Measurements from ENCODE around the gene IER3.
"Not testable (repeated sequence)": the region's sequence is repeated elsewhere in the genome, so short reads cannot be mapped to it uniquely, and the experiment has no call there.

The IER3 gene

GRCh38 chr6:30747300-30747687, 2.9 kb upstream of the IER3 start:
- no peak for DNase-seq

DNA sequence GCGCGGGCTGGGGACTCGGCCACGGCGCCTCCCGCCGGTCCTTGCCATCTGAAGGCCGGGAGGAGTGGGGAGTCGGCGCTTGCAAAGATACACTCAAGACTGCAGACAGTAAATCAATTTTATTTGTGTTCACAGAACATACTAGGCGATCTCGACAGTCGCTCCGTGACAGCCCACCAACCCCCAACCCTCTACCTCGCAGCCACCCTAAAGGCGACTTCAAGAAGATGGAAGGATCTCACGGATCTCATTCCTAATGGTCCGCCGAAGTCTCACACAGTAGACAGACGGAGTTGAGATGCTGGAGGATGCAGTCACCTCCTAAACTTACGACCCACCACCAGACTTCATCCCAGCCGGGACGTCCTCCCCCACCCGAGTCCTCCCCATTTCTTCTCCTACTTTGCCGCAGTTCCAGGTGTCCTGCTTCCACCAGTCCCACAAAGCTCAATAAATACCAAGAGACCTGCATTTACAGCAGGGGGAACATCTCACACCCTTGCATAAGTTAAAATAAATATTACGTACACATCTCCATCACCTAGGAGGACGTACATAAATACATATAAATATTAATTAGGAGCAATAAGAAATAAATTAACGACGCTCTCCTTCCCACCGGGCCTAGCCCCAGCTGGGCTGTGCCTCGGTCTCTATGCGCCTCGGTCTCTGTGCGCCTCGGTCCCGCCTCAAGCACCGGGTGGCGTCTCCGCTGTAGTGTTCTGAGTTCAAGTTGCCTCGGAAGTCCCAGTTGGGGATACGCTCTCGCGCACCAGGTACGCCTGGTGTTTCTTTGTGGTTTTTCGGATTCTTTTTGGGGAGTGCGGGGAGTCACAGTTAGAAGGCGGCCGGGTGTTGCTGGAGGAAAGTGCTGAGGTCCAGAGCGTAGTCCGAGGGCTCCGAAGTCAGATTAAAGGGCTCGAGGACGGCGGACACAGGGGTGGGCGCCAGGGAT, 971 bp downstream of the IER3 start:
- no peak for DNase-seq

GRCh38 chr6:30742316-30743098, 1.8 kb downstream of the IER3 start, which contains the start of gene FLOT1:
TSS of gene FLOT1 (minus strand) at chr6:30742687. CDS start at chr6:30742189, 498 bp downstream.
- peak; percentile 91 for DNase-seq

- DNase-seq = peak; percentile 55
Observed at GRCh38 chr6:30741789-30742315, 2.5 kb downstream of the IER3 start.

DNA sequence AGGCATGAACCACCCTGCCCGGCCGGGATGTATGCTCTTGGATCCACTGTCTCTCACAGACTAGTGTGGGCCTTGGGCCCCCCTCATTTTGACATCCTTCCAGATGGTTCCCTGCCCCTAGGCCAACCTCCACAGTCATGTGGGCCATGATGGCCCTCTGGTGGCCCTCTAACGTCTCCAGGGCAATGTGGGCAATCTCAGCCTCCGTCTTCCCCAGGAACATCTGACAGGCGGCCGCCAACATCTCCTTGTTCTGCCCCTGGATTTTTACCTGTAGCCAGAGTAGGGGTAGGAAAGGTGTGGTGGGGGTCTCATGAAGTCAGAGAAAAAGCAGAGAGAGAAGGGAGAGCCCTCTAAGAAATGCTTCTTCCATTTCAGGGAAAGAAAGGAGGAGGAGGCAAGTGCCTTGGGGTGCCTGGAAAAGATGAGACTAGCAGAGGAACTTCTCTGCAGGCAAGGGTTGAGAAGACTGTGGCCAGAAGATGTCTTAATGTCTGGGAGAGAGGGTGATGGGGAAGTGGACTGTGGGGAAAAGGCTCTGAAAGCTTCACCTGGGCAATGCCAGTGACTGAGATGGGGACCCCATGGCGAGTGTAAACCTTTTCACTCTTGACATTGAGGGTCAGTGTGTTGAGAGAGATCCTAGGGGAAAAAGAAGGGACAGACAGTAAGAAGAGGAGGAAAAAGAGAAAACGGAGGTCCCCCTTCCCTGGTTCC, 3.1 kb downstream of the IER3 start:
- DNase-seq = no peak

- DNase-seq = no peak
Observed at GRCh38 chr6:30740540-30740870, 3.8 kb downstream of the IER3 start.

- DNase-seq = no peak
Observed at GRCh38 chr6:30738532-30738931, 5.8 kb downstream of the IER3 start.

DNA sequence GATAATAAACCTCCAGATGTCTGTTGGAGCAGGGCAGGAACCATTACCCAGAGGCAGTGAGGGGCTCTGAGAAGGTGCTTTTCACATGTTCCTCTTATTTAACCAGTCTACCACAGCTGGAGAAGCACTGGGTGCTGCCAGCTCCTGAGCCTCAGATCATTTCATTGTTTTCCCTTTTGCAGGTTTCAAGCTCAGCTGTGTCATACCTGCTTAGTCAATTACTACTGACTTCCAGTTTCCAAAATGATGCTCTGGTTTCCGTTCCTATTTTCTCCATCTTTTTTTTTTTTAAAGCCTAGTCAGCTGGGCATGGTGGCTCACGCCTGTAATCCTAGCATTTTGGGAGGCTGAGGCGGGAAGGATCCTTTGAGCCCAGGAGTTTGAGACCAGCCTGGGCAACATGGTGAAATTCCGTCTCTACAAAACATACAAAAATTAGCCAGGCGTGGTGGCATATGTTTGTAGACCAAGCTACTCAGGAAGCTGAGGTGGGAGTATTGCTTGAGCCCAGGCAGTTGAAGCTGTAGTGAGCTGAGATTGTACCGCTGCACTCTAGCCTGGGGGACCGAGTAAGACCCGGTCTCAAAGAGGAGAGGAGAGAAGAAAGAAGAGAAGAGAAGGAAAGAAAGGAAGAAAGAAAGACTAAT, 8.6 kb downstream of the IER3 start:
- no peak for DNase-seq

DNA sequence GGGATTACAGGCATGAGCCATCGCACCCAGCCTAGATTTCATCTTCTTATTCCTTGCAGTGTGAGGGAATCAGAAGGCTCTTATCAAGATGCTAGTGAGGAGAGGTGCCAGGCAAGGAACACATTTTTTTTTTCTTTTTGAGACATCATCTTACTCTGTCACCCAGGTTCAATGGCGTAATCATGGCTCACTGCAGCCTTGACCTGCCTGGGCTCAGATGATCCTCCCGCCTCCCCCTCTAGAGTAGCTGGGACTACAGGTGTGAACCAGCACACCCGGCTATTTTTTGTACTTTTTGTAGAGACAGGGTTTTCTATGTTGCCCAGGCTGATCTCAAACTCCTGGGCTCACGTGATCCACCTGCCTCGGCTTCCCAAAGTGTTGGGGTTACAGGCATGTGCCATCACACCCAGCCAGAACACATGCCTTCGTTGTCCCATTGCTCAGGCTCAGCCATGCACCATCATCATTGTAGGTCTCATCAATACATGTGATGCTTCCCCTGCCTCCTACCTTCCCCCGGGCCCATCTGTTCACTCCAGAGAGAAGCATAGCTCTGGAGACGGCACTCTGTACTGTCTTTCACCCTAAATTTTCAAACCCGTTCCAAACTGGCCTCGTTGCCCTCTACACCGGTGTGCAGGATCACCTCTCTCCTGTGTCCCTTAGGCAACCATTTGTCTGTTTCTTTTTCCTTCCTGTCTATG, 12.0 kb downstream of the IER3 start:
- no peak for DNase-seq

GRCh38 chr6:30730601-30731435, 13.5 kb downstream of the IER3 start:
- DNase-seq = peak; percentile 87

DNA sequence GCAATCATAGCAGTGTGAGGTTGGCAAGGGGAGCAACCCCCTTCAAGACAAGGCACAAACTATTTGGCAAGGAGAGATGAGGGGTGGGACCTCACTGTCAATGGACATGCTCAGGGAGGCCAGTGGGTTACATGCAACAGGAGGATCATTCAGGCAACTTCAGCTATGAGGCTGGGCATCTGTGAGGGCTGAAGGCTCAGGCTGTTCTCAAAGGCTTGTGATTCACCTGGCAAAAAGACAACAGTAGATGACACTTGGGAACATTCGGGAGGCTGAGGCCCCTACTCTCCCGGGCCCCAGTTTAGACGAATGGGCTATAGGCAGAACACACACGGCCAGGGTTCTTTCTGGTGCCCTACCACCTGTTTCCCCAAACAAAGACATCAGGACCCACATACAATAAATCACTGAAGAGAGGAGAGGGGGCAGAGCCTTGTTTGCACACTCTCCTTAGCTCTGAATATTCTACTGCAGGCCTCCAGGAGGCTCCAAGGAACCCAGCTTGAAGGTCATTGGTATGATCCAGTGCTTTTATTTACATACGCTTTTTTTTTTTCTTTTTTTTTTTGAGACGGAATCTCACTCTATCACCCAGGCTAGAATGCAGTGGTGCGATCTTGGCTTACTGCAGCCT, 16.3 kb downstream of the IER3 start:
- DNase-seq = no peak

DNA sequence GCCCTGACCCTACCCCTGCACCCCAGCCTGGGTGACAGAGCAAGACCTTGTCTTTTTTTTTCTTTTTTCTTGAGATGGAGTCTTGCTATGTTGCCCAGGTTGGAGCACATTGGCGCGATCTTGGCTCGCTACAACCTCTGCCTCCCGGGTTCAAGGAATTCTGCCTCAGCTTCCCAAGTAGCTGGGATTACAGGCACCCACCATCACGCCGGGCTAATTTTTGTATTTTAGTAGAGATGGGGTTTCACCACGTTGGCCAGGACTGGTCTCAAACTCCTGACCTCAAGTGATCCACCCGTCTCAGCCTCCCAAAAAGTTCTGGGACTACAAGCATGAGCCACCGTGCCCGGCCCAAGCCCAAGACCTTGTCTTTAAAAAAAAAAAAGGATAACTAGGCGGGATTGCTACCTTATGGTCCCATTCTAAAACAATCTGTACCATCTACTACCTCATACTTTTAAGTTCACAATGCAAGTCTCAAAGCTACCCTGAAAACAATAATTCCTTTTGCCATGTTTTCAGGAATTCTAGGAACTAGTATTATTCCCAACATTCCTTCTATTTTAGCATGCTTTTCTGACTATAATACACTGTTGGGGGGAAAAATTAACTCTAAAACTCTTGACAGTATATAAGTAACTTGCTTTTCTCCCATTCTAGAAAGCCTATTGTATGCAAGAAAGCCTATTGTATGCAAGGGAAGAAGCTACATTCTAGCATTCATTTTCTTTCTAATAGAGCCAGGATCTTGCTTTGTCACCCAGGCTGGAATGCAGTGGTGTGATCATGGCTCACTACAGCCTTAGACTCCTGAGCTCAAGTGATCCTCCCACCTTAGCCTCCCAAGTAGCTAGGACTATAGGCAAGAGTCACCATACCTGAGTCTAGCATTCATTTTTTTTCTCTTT, 17.6 kb downstream of the IER3 start:
- DNase-seq = no peak

- no peak for DNase-seq
Observed at GRCh38 chr6:30725713-30726505, 18.4 kb downstream of the IER3 start.

DNA sequence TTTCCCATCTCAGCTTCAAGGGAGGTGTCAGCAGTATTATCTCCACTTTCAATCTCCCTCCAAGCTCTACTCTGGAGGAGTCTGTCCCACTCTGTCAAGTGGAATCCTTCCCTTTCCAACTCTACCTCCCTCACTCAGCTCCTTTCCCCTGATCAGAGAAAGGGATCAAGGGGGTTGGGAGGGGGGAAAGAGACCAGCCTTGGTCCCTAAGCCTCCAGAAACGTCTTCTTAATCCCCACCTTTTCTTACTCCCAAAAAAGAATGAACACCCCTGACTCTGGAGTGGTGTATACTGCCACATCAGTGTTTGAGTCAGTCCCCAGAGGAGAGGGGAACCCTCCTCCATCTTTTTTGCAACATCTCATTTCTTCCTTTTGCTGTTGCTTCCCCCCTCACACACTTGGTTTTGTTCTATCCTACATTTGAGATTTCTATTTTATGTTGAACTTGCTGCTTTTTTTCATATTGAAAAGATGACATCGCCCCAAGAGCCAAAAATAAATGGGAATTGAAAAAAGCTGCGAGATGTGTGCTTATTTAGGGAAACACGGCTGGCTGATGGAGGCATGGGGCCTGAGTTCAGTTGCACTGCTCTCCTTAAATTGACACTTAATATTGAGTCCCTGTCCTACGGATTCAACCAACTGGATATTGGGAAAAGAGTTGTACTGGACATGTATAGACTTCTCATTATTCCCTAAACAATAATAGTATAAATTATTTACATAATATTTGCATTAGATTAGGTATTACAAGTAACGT, 19.3 kb downstream of the IER3 start:
- DNase-seq = no peak

GRCh38 chr6:30723843-30724741, 20.3 kb downstream of the IER3 start:
- DNase-seq = not testable (repeated sequence)

DNA sequence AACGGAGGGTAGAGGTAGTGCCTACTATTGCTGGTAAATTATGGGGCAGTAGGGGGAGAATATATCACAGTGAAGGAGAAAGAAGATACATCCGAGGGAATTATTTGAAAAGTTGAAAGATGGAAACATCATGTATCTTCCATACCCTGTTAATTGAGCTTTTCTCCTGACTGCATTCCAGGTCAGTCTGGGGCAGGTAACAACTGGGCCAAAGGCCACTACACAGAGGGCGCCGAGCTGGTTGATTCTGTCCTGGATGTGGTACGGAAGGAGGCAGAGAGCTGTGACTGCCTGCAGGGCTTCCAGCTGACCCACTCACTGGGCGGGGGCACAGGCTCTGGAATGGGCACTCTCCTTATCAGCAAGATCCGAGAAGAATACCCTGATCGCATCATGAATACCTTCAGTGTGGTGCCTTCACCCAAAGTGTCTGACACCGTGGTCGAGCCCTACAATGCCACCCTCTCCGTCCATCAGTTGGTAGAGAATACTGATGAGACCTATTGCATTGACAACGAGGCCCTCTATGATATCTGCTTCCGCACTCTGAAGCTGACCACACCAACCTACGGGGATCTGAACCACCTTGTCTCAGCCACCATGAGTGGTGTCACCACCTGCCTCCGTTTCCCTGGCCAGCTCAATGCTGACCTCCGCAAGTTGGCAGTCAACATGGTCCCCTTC, 21.0 kb downstream of the IER3 start:
- not testable (repeated sequence) for DNase-seq

All from stimulated activated CD4-positive, alpha-beta T cell treated with anti-CD3 and anti-CD28 coated beads, Interleukin-4, amount 100 ng/mL, for 1 hour (primary cell).